Prostate gland (tissue), 2 donors: ENCODE data around the gene RBP3.

Experiments
- CTCF ChIP-seq, 4 experiments: fragments of 200-600 bp in 2 of 4; fragments of 450-650 bp in 2 of 4; sonication (generic) in 2 of 4; IDR thresholded peaks; 1 replicate in 3 of 4; 2 replicates in 1 of 4; pipeline ENCODE4 v1.5.1; 2016 to 2019; ENCODE audit warnings: antibody characterized with exemption in 4 of 4, mild to moderate bottlenecking in 2 of 4, moderate library complexity in 2 of 4
- POLR2A ChIP-seq: fragments of 450-650 bp; IDR thresholded peaks from one replicate; pipeline ENCODE4 v1.6.1; 2016; ENCODE audit warnings: antibody characterized with exemption, mild to moderate bottlenecking
- POLR2AphosphoS5 ChIP-seq: sonication (generic); formaldehyde crosslinking; IDR thresholded peaks from one replicate; pipeline ENCODE4 v1.6.1; 2017; ENCODE audit warnings: antibody characterized with exemption

GRCh38 chr10:47359626-47360418 is 11.7 kb downstream of the RBP3 start:
- TF ChIP-seq CTCF (IDR thresholded peaks at IDR 0.05) (no peak), POLR2AphosphoS5 (no peak), POLR2A (no peak)
